A673 (cell line): Measurements from ENCODE around the gene NOS1AP.

Experiments used
- EZH2 ChIP-seq: fragments of 200-600 bp; sonication (generic); IDR thresholded peaks from 2 replicates; pipeline ENCODE4 v1.6.1; 2017; ENCODE audit warnings: borderline replicate concordance, low read depth, mild to moderate bottlenecking, mixed read lengths, antibody characterized with exemption, low read length; ENCODE audit not compliant: poor library complexity, severe bottlenecking
- TF ChIP-seq, protein P1 (sequence below): fragments of 300-800, 200-600 bp; sonication (generic); conservative IDR thresholded peaks from 2 replicates; pipeline ENCODE4 v1.5.1; 2017; ENCODE audit warnings: low read depth, mild to moderate bottlenecking, antibody characterized with exemption, low read length, moderate library complexity, mixed read lengths

DNA sequence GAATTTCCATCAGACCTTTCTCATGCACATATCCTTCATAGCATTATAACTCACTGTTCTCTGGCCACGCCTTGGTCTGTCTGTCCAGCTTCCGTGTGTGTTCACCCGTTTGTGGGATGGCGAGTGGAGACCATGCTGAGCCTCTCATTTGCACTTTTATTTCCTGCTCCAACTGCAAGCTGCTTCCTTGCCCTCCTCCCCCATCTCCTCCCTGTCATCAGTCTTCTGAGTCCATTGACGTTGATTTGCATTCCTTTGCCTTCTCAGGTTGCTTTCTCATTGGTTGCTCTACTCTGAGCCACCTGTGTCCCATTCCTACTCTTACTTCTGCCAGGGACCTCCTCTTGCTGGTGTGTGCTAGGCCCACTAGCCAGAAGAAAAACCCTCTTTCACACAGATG lies 146.4 kb downstream of the NOS1AP start:
- TF ChIP-seq, protein P1, sequence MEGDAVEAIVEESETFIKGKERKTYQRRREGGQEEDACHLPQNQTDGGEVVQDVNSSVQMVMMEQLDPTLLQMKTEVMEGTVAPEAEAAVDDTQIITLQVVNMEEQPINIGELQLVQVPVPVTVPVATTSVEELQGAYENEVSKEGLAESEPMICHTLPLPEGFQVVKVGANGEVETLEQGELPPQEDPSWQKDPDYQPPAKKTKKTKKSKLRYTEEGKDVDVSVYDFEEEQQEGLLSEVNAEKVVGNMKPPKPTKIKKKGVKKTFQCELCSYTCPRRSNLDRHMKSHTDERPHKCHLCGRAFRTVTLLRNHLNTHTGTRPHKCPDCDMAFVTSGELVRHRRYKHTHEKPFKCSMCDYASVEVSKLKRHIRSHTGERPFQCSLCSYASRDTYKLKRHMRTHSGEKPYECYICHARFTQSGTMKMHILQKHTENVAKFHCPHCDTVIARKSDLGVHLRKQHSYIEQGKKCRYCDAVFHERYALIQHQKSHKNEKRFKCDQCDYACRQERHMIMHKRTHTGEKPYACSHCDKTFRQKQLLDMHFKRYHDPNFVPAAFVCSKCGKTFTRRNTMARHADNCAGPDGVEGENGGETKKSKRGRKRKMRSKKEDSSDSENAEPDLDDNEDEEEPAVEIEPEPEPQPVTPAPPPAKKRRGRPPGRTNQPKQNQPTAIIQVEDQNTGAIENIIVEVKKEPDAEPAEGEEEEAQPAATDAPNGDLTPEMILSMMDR, result no peak
- TF ChIP-seq EZH2, result no peak
